A549 treated with CORT108297 at 1 μM for 4 hours (cell line): ENCODE measurements around the gene TUBG1. TPM values are rescaled to one million over a fixed set of nuclear protein-coding genes. Genes with fewer than 3 reads are reported as not detected.

ENCODE experiments used
- total RNA-seq: library from RNA; stranded (reverse); fragments of 200-300 nt; extraction: Qiagen RNA extraction; gene quantifications from 5 replicates; pipeline ENCODE4 v1.2.3, GENCODE V29; 2022

The TUBG1 gene
- 134 to 165 TPM (median 149 TPM) in 5 replicates for total RNA-seq

GRCh38 chr17:42609182-42609813 lies at the start of gene TUBG1, which contains the start of gene RETREG3:
Gene TUBG1, plus strand, starts transcription at chr17:42609683. Its CDS starts 55 bp downstream, at chr17:42609738.
Gene RETREG3, minus strand, starts transcription at chr17:42609374. Its CDS starts 50 bp downstream, at chr17:42609324.

GRCh38 chr17:42561897-42562387 lies 47.5 kb upstream of the TUBG1 start, which contains the start of gene COASY:
Gene COASY, plus strand, starts transcription at chr17:42562148. Its CDS starts 475 bp downstream, at chr17:42562623.

GRCh38 chr17:42566883-42567573 lies 42.5 kb upstream of the TUBG1 start, which contains the start of gene MLX:
Gene MLX, plus strand, starts transcription at chr17:42567100. Its CDS starts 25 bp downstream, at chr17:42567125.

GRCh38 chr17:42577532-42578281 lies 31.8 kb upstream of the TUBG1 start, which contains the start of gene PSMC3IP:
Gene PSMC3IP, minus strand, starts transcription at chr17:42577729. Its CDS starts 43 bp downstream, at chr17:42577686.

GRCh38 chr17:42659079-42659931 lies 49.8 kb downstream of the TUBG1 start, which contains the start of gene TUBG2:
Gene TUBG2, plus strand, starts transcription at chr17:42659284. Its CDS starts 220 bp downstream, at chr17:42659504.

Other genes starting within 250 kb of the TUBG1 start
- 72.7 to 81.7 TPM (median 77.8 TPM) in 5 replicates for gene STAT3, start 221.2 kb upstream of the TUBG1 start, total RNA-seq
- 416 to 511 TPM (median 450 TPM) in 5 replicates for gene CAVIN1, start 186.4 kb upstream of the TUBG1 start, total RNA-seq
- gene ATP6V0A1, start 150.8 kb upstream of the TUBG1 start, total RNA-seq: 37.0 to 51.0 TPM (median 43.6 TPM) in 5 replicates
- gene NAGLU, start 73.4 kb upstream of the TUBG1 start, total RNA-seq: 29.5 to 51.1 TPM (median 46.9 TPM) in 5 replicates
- gene HSD17B1, start 56.8 kb upstream of the TUBG1 start, total RNA-seq: 0.75 to 1.6 TPM (median 1.5 TPM) in 5 replicates
- gene COASY, start 47.5 kb upstream of the TUBG1 start, total RNA-seq: 108 to 136 TPM (median 132 TPM) in 5 replicates
- 53.9 to 64.8 TPM (median 59.1 TPM) in 5 replicates for gene MLX, start 42.6 kb upstream of the TUBG1 start, total RNA-seq
- 35.6 to 42.2 TPM (median 38.0 TPM) in 5 replicates for gene PSMC3IP, start 32.0 kb upstream of the TUBG1 start, total RNA-seq
- 26.7 to 31.4 TPM (median 27.6 TPM) in 5 replicates for gene RETREG3, start 309 bp upstream of the TUBG1 start, total RNA-seq
- gene TUBG2, start 49.6 kb downstream of the TUBG1 start, total RNA-seq: 18.7 to 28.7 TPM (median 25.2 TPM) in 5 replicates
- gene PLEKHH3, start 67.3 kb downstream of the TUBG1 start, total RNA-seq: 13.0 to 22.6 TPM (median 19.9 TPM) in 5 replicates
- gene CCR10, start 72.2 kb downstream of the TUBG1 start, total RNA-seq: 0.27 to 0.56 TPM (median 0.40 TPM) in 5 replicates
- 4.9 to 7.4 TPM (median 6.8 TPM) in 5 replicates for gene CNTNAP1, start 72.8 kb downstream of the TUBG1 start, total RNA-seq
- gene EZH1, start 135.4 kb downstream of the TUBG1 start, total RNA-seq: 9.9 to 13.1 TPM (median 11.4 TPM) in 5 replicates
- gene RAMP2, start 151.5 kb downstream of the TUBG1 start, total RNA-seq: 0.75 to 1.2 TPM (median 1.1 TPM) in 5 replicates
- 122 to 140 TPM (median 127 TPM) in 5 replicates for gene VPS25, start 163.8 kb downstream of the TUBG1 start, total RNA-seq
- gene WNK4, start 170.9 kb downstream of the TUBG1 start, total RNA-seq: 0.58 to 1.4 TPM (median 1.3 TPM) in 5 replicates
- 123 to 146 TPM (median 132 TPM) in 5 replicates for gene COA3, start 189.0 kb downstream of the TUBG1 start, total RNA-seq
- gene CNTD1, start 189.2 kb downstream of the TUBG1 start, total RNA-seq: 0.05 to 0.17 TPM (median 0.07 TPM) in 4 of 5 replicates, not detected in the other
- gene BECN1, start 214.6 kb downstream of the TUBG1 start, total RNA-seq: 75.6 to 100 TPM (median 79.7 TPM) in 5 replicates
- 217 to 301 TPM (median 236 TPM) in 5 replicates for gene PSME3, start 223.7 kb downstream of the TUBG1 start, total RNA-seq
- gene AOC2, start 234.9 kb downstream of the TUBG1 start, total RNA-seq: 2.0 to 2.4 TPM (median 2.1 TPM) in 5 replicates
- gene AOC3, start 241.5 kb downstream of the TUBG1 start, total RNA-seq: 1.1 to 2.3 TPM (median 1.2 TPM) in 5 replicates